Activated naive CD4-positive, alpha-beta T cell treated with anti-CD3 and anti-CD28 coated beads for 36 hours (primary cell): ENCODE results near the gene LLGL1. TPM values are rescaled to one million over a fixed set of nuclear protein-coding genes. Genes with fewer than 3 reads are reported as not detected.

Source experiments
- CTCF ChIA-PET: fragments of 350-600 bp; sonication (Branson Sonifier 250); formaldehyde crosslinking; loops from one replicate; lab custom pipeline; 2021; ENCODE audit warnings: antibody characterized with exemption; lab: Charles Lee
- DNase-seq: peaks from one replicate; pipeline ENCODE4 v3.0.0-alpha.2; 2020
- H3K27ac Mint-ChIP-seq: one replicate; pipeline ENCODE4 v1.8.0; 2021; ENCODE audit warnings: mild to moderate bottlenecking, mixed read lengths
- H3K27me3 Mint-ChIP-seq: one replicate; pipeline ENCODE4 v1.8.0; 2021; ENCODE audit warnings: low read depth, mixed read lengths
- H3K36me3 Mint-ChIP-seq: one replicate; pipeline ENCODE4 v1.8.0; 2021; ENCODE audit warnings: low read depth, mixed read lengths
- H3K4me1 Mint-ChIP-seq: one replicate; pipeline ENCODE4 v1.8.0; 2021; ENCODE audit warnings: low read depth, mixed read lengths
- H3K4me3 Mint-ChIP-seq: one replicate; pipeline ENCODE4 v1.8.0; 2021; ENCODE audit warnings: mild to moderate bottlenecking, moderate library complexity, mixed read lengths
- H3K9me3 Mint-ChIP-seq: one replicate; pipeline ENCODE4 v1.8.0; 2021; ENCODE audit warnings: mixed read lengths
- intact Hi-C: fragments of 100-400 bp; cut with micrococcal nuclease; formaldehyde crosslinking; loops from one replicate; pipeline ENCODE4 v1.15.1; 2023
- total RNA-seq, 2 experiments: library from RNA; stranded (reverse); gene quantifications; one replicate each; pipeline ENCODE4 v1.2.3, GENCODE V29; 2021

Gene LLGL1
- total RNA-seq, 2 experiments from 2014 or later = 14.8 to 15.0 TPM

DNA sequence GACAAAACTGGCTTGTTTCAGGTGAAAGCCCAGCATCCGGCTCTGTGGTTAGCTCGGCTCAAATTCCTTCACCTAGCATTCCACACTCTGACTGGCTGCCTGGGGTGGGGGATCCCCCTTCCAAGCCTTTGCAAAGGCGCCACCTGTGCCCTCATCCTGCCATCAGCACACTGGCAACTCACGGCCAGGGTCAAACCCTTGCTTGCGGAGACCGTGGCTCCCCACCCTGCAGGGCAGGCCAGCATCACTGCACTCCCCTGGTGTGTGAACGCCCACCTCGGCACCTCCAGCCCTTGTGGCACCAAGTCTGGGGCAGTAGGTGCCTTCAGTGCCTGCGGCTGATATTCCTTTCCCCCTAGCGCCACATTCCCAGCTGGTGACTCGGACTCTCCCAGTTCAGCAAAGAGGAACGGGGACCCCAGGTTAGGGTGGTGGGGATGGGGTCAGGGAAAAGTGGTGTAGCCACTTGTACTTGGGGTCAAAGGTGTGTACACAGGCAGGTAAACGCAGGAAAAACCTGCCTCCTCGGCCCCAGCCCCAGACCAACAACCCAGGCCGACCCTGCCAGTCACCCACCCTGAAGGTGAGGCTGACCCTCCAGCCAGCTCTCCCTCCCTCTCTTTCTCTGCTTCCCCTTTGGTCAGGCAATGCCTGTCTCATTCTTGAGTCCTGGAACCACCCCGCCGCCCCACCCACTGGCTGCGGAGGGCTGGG lies 32.0 kb downstream of the LLGL1 start:
- no peaks in the 10 kb centered on the region for H3K9me3 Mint-ChIP-seq
- H3K4me3 Mint-ChIP-seq = peak overlapping the region; percentile 98
- H3K27me3 Mint-ChIP-seq = no peaks in the 10 kb centered on the region
- CTCF ChIA-PET = interaction anchor here (0.6 to 1.3 kb wide), 2 partner anchors 40 to 68 kb away, joined by 3 read pairs; no protein-coding TSS in a partner anchor
- peaks cover 5% of the 10 kb centered on the region for H3K36me3 Mint-ChIP-seq
- peak; percentile 79 for DNase-seq
- H3K4me1 Mint-ChIP-seq = peaks cover 30% of the 10 kb centered on the region
- H3K27ac Mint-ChIP-seq = peak overlapping the region; percentile 86
- intact Hi-C loops = no loop called here

DNA sequence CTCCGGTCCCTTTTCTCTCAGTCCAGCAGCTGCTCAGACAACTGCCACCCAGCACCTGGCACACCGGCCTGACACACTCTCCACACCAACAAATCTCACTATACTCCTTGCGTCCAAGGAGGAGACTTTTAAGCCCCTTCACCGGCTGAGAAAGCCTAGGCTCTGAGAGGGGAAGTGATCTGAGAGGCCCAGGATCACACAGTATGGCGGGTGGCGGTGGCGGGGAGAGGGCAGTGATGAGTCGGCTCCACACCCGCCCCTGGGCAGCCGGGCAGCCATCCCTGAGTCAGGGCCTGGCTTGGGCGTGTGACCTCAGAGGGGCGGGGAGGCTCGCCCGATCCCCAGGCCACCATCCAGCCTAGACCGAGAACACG lies 32.5 kb downstream of the LLGL1 start:
- H3K4me1 Mint-ChIP-seq = peaks cover 30% of the 10 kb centered on the region
- H3K27ac Mint-ChIP-seq = peak overlapping the region; percentile 86
- DNase-seq = peak; percentile 61
- no peaks in the 10 kb centered on the region for H3K27me3 Mint-ChIP-seq
- CTCF ChIA-PET = interaction anchor here (0.6 kb wide), 1 partner anchor 69 kb away, joined by 3 read pairs; no protein-coding TSS in a partner anchor
- H3K4me3 Mint-ChIP-seq = peak overlapping the region; percentile 98
- intact Hi-C loops = loop anchor here (1.0 to 2.0 kb wide), 3 partner anchors 10 to 41 kb away; partner anchors contain the start of gene LLGL1
- H3K36me3 Mint-ChIP-seq = peaks cover 5% of the 10 kb centered on the region
- H3K9me3 Mint-ChIP-seq = no peaks in the 10 kb centered on the region

DNA sequence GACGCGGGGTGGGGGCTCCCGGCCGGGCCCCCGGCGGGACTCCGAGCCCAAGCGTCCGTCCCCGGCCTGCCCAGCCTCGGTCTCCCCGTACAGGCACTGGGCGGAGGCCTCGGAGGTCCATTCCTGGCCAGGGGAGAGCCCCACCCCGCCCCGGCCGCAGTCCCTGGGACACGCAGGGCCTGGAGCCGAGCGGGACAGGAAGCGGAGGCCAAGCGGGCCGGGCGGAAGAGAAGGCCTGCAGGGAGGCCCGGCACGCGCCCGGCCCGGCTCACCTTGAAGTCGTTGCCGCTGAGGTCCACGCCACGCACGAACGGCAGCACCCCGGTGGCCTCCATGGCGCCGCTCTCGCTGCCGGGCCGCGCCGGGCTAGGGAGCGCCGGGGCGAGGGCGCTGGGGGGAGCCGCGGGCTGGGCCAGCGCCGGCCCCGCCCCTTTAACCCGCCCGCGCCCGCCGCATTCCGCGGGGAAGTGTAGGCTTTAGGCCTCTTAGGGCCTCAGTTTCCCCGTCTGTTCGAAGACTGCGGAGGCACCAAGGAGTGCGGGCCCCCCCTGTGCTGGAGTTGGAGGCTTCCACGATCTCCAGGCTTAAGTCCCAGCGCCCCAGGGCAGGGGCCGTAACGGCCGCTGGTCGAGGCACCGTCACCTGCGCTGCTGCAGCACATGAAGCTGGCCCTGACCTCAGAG lies 33.1 kb downstream of the LLGL1 start, which contains the start of gene FLII:
TSS of gene FLII (minus strand) at position 383 of the 683 bp plus-strand sequence. CDS start at position 335, 48 bp downstream.
- DNase-seq = peak; percentile 46
- Mint-ChIP-seq H3K27me3 (no peaks in the 10 kb centered on the region), H3K4me1 (peaks cover 30% of the 10 kb centered on the region), H3K9me3 (no peaks in the 10 kb centered on the region), H3K36me3 (peaks cover 4% of the 10 kb centered on the region), H3K4me3 (peak within 1 kb of the TSS; percentile 98), H3K27ac (peak within 1 kb of the TSS; percentile 86)
- CTCF ChIA-PET = interaction anchor here (0.6 to 1.2 kb wide), 3 partner anchors 10 to 635 kb away, joined by 3 to 4 read pairs (median 4); no protein-coding TSS in a partner anchor
- intact Hi-C loops = loop anchor here (1.0 to 2.0 kb wide), 3 partner anchors 10 to 42 kb away; partner anchors contain the start of gene LLGL1

DNA sequence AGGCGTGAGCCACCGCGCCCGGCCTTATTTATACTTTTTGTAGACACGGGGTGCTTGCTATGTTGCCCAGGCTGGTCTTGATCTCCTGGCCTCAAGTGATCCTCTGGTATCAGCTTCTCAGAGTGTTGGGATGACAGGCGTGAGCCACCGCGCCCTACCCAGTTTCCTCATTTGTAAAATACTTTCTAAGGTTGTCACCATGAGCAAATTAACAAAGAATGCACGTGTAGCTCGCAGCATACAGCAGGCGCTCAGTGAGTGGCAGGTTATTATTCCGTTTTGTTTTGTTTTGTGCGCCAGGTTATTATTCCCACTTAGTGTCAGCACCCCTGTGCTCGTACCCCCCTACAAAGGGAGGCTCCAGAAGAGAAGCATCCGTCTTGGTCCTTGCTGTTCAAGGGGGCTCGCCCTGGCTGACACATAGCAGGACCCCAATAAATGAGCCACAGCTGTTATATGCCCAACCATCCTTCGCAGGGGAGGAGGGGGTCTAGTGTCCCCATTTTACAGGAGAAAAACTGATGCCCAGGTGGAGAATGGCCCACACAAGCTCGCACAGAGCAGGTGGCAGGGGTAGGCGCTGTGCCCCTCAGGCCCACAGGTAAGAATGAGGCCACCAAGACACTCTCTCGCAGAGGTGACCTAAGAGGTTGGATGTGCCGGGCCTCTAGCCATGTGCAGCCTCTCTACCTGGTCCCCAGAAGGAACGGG lies 34.3 kb downstream of the LLGL1 start:
- H3K27me3 Mint-ChIP-seq = no peaks in the 10 kb centered on the region
- H3K27ac Mint-ChIP-seq = peak overlapping the region; percentile 30
- CTCF ChIA-PET = interaction anchor here (1.1 to 1.2 kb wide), 2 partner anchors 11 to 41 kb away, joined by 4 to 5 read pairs; no protein-coding TSS in a partner anchor
- H3K4me3 Mint-ChIP-seq = peak overlapping the region; percentile 78
- H3K4me1 Mint-ChIP-seq = peaks cover 30% of the 10 kb centered on the region
- peaks cover 2% of the 10 kb centered on the region for H3K36me3 Mint-ChIP-seq
- intact Hi-C loops = loop anchor here (1.0 to 10.0 kb wide), 6 partner anchors 43 to 305 kb away; partner anchors contain the start of genes ALKBH5, DRC3, SHMT1 and SMCR8
- no peaks in the 10 kb centered on the region for H3K9me3 Mint-ChIP-seq
- no peak for DNase-seq

DNA sequence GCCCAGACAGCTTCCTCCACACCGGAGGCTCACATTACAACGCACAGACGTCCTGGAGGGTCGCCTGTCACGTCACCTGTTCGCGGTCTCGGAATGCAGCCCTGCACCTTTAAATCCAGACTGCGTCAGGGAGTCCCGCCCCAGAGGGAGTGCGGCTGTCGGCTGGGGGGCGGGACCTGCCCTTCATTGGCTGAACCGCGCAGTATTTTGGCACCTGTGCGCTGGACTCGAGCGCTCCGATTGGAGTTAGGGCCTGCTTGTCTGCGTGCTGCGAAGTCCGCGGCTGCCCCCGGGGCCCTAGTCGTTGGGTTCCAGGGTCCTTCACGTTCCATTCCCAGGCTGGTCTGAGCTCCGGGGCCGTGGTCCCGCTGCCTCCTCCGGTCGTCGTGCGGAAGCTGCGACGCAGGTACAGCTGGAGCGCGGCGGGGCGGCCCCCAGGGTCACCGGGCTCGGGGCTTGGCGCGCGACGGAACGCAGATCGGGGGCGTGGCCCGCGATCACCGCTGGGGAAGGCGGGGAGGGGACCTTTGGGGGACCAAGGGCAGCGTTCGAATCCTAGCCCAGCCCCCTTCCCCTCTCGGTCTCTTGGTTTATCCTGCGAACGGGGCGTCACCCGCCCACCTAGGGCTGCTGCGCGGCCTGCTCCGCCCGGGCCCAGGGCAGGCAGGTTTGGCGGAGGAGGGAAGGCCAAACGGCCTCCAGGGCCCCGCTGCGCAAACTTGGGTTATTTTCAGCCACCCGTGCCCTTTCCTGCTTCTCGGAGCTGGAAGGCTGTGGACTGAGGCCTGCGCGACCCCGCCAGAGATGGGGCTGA lies 35.1 kb downstream of the LLGL1 start, which contains the start of gene MIEF2:
TSS of gene MIEF2 (plus strand) at position 331 of the 814 bp plus-strand sequence. CDS start 2,059 bp downstream, outside the sequence.
- peaks cover 2% of the 10 kb centered on the region for H3K36me3 Mint-ChIP-seq
- CTCF ChIA-PET = interaction anchor here (0.6 to 1.1 kb wide), 3 partner anchors 42 to 365 kb away, joined by 3 to 5 read pairs (median 5); partner anchors contain the start of gene TOP3A
- intact Hi-C loops = loop anchor here (1.0 to 10.0 kb wide), 5 partner anchors 55 to 306 kb away; partner anchors contain the start of genes ALKBH5, DRC3, SHMT1 and SMCR8
- no peaks in the 10 kb centered on the region for H3K9me3 Mint-ChIP-seq
- DNase-seq = peak; percentile 95
- peaks cover 30% of the 10 kb centered on the region for H3K4me1 Mint-ChIP-seq
- H3K4me3 Mint-ChIP-seq = peak within 1 kb of the TSS; percentile 78
- no peaks in the 10 kb centered on the region for H3K27me3 Mint-ChIP-seq
- peak within 1 kb of the TSS; percentile 73 for H3K27ac Mint-ChIP-seq

DNA sequence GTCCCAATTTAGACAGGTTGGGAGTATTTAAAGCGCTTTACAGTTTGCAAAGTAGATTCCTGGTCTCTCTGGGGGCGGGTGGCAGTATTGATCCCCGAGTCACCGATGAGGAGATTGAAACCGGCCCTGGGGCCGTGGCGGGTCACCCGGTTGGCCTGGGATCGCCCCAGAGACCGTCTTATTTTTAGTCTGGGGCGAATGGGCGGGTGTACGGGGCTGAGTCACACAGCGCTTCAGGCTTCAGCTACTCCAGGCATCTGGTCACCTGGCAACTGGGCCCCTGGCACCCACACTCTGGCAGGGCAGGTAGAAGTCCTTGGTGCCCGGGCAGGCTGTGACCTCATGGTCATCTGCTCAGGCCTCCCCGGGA lies 35.7 kb downstream of the LLGL1 start:
- Mint-ChIP-seq H3K36me3 (peaks cover 2% of the 10 kb centered on the region), H3K4me1 (peaks cover 28% of the 10 kb centered on the region), H3K27me3 (no peaks in the 10 kb centered on the region), H3K27ac (peak overlapping the region; percentile 73), H3K9me3 (no peaks in the 10 kb centered on the region), H3K4me3 (peak overlapping the region; percentile 78)
- DNase-seq = peak; percentile 59
- intact Hi-C loops = loop anchor here (2.0 to 10.0 kb wide), 3 partner anchors 102 to 306 kb away; partner anchors contain the start of genes DRC3, SHMT1 and TOM1L2
- CTCF ChIA-PET = interaction anchor here (0.6 to 0.8 kb wide), 2 partner anchors 53 to 365 kb away, joined by 3 to 5 read pairs; partner anchors contain the start of gene TOP3A

DNA sequence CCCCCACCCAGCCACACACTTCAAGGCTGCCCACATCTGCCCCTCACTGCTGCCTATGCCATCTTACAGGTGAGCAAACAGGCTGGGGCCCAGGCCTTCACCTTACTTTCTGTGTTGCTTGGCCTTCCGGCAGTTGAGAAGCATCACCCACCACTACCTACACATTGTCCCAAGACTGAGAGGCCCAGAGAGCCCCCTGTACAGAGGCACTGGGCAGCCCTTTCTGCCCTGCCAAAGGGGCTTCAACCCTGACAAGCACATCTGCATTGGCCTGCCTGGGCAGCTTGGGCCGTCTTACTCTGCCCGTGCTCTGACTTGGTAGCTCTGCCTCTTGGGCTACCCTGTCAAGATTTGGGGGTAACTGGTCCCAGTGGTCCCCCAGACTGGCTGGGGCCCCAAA lies 36.2 kb downstream of the LLGL1 start:
- intact Hi-C loops = loop anchor here (2.0 to 10.0 kb wide), 3 partner anchors 101 to 307 kb away; partner anchors contain the start of genes DRC3, SHMT1 and TOM1L2
- Mint-ChIP-seq H3K9me3 (no peaks in the 10 kb centered on the region), H3K4me3 (peak overlapping the region; percentile 78), H3K36me3 (peaks cover 2% of the 10 kb centered on the region), H3K27me3 (no peaks in the 10 kb centered on the region), H3K27ac (no peak overlapping the region), H3K4me1 (peaks cover 30% of the 10 kb centered on the region)
- CTCF ChIA-PET = interaction anchor here (0.8 kb wide), 1 partner anchor 364 kb away, joined by 5 read pairs; no protein-coding TSS in a partner anchor
- no peak for DNase-seq

DNA sequence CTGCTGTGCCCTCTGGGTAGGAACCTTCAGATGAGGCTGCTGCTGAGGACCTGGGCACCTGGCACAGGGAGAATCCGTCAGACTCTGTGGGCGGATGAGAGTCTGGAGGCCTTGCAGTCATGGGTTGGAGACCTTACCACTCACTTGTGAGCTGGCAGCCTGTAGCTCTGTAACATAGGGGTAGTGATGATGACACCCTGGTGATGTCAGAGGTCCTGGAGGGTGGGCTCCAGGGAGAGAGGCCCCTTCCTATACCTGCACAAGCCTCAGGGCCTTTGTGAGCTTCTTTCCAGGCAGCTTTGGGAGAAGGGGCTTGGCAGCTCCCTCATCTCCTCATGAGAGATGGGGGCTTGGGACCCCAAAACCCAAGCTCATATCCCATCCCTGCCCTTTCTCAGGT lies 36.7 kb downstream of the LLGL1 start:
- Mint-ChIP-seq H3K27ac (no peak overlapping the region), H3K4me1 (peaks cover 28% of the 10 kb centered on the region), H3K27me3 (no peaks in the 10 kb centered on the region), H3K9me3 (no peaks in the 10 kb centered on the region), H3K4me3 (no peak overlapping the region), H3K36me3 (peaks cover 1% of the 10 kb centered on the region)
- intact Hi-C loops = loop anchor here (10.0 kb wide), 1 partner anchor 307 kb away; no protein-coding TSS in a partner anchor
- CTCF ChIA-PET = no interaction called here
- no peak for DNase-seq

DNA sequence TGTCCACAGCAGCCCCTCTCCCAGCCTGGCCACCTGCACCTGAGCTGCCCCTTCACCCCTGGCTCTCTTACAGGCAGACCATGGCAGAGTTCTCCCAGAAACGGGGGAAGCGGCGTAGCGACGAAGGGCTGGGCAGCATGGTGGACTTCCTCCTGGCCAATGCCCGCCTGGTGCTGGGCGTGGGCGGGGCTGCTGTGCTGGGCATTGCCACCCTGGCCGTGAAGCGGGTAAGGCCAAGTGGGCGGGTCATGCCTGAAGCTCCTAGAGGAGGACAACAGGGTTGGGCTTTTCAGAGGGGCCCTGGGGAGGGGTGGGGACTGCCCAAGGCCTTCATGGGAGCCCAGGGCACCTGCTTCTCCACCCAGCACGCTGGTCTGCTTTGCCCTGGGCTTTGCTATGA lies 37.2 kb downstream of the LLGL1 start:
- no peaks in the 10 kb centered on the region for H3K27me3 Mint-ChIP-seq
- H3K27ac Mint-ChIP-seq = no peak overlapping the region
- H3K4me1 Mint-ChIP-seq = peaks cover 24% of the 10 kb centered on the region
- H3K4me3 Mint-ChIP-seq = no peak overlapping the region
- CTCF ChIA-PET = interaction anchor here (1.1 kb wide), 1 partner anchor 45 kb away, joined by 3 read pairs; no protein-coding TSS in a partner anchor
- H3K9me3 Mint-ChIP-seq = no peaks in the 10 kb centered on the region
- no peak for DNase-seq
- intact Hi-C loops = loop anchor here (10.0 kb wide), 1 partner anchor 308 kb away; no protein-coding TSS in a partner anchor
- H3K36me3 Mint-ChIP-seq = no peaks in the 10 kb centered on the region

DNA sequence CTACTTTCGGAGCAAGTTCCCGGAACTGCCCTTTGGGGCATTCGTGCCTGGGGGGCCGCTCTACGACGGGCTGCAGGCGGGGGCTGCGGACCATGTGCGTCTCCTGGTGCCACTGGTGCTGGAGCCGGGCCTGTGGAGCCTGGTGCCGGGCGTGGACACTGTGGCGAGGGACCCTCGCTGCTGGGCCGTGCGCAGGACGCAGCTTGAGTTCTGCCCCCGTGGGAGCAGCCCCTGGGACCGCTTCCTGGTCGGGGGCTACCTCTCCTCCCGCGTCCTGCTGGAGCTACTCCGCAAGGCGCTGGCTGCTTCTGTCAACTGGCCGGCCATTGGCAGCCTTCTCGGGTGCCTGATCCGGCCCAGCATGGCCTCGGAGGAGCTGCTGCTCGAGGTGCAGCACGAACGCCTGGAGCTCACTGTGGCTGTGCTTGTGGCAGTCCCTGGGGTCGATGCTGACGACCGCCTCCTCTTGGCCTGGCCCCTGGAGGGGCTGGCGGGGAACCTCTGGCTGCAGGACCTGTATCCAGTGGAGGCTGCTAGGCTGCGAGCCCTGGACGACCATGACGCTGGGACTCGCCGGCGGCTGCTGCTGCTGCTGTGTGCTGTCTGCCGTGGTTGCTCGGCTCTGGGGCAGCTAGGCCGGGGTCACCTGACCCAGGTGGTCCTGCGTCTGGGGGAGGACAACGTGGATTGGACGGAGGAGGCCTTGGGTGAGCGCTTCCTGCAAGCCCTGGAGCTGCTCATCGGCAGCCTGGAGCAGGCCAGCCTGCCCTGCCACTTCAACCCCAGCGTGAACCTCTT lies 38.6 kb downstream of the LLGL1 start:
- Mint-ChIP-seq H3K4me1 (peaks cover 19% of the 10 kb centered on the region), H3K27ac (no peak overlapping the region), H3K9me3 (no peaks in the 10 kb centered on the region), H3K4me3 (no peak overlapping the region), H3K27me3 (no peaks in the 10 kb centered on the region), H3K36me3 (no peaks in the 10 kb centered on the region)
- CTCF ChIA-PET = interaction anchor here (1.0 to 1.1 kb wide), 2 partner anchors 16 to 46 kb away, joined by 3 read pairs; no protein-coding TSS in a partner anchor
- intact Hi-C loops = loop anchor here (10.0 kb wide), 1 partner anchor 309 kb away; no protein-coding TSS in a partner anchor
- DNase-seq = no peak
